GM19351 (cell line): ENCODE data around the gene ZNF628.

Source experiments
- ATAC-seq: cut with Tn5 transposase; IDR thresholded peaks from one replicate; pipeline ENCODE4 v1.9.1; 2021; ENCODE audit warnings: mild to moderate bottlenecking, moderate library complexity; ENCODE audit not compliant: unreplicated experiment

The ZNF628 gene

GRCh38 chr19:55527197-55528029 is 51.0 kb downstream of the ZNF628 start:
- ATAC-seq, result no peak

GRCh38 chr19:55528030-55528803 is 51.8 kb downstream of the ZNF628 start:
- ATAC-seq, result no peak

- ATAC-seq, result no peak
These were observed 53.3 kb downstream of the ZNF628 start for GRCh38 chr19:55529636-55530234.

- no peak for ATAC-seq
These were observed 54.6 kb downstream of the ZNF628 start for GRCh38 chr19:55530996-55531395.
